ENCODE data around the gene PDE4B. TPM values are rescaled to one million over a fixed set of nuclear protein-coding genes. Genes with fewer than 3 reads are reported as not detected.

The PDE4B gene
- polyA plus RNA-seq, 1 experiment = 17.6 TPM

GRCh38 chr1:66183400-66183799 lies 390.7 kb downstream of the PDE4B start:
- ChIA-PET POLR2A (no interaction called here), CTCF (interaction anchor here (1.5 kb wide), 1 partner anchor 59 kb away, joined by 6 read pairs; no protein-coding TSS in a partner anchor)
- no peaks in the 10 kb centered on the region for H3K9me3 ChIP-seq (ENCODE audit: control insufficient read depth, insufficient read depth, low read length)
- H3K27ac ChIP-seq (ENCODE audit: low read depth, low read length) = no peak overlapping the region
- DNase-seq (ENCODE audit: low read depth, low spot score) = no peak
- no peak overlapping the region for H3K4me3 ChIP-seq (ENCODE audit: low read depth, low read length)
- H3K27me3 ChIP-seq (ENCODE audit: control insufficient read depth, insufficient read depth, low read length) = no peaks in the 10 kb centered on the region
- no peak for TF ChIP-seq CTCF (IDR thresholded peaks at IDR 0.05; ENCODE audit: low read depth, low read length)

GRCh38 chr1:66197120-66197519 lies 404.4 kb downstream of the PDE4B start:
- ChIA-PET CTCF (interaction anchor here (0.6 kb wide), 1 partner anchor 528 kb away, joined by 4 read pairs; no protein-coding TSS in a partner anchor), POLR2A (no interaction called here)
- TF ChIP-seq CTCF (IDR thresholded peaks at IDR 0.05; ENCODE audit: low read depth, low read length) = no peak
- Histone ChIP-seq H3K4me3 (ENCODE audit: low read depth, low read length) (no peak overlapping the region), H3K27me3 (ENCODE audit: control insufficient read depth, insufficient read depth, low read length) (no peaks in the 10 kb centered on the region), H3K27ac (ENCODE audit: low read depth, low read length) (no peak overlapping the region), H3K9me3 (ENCODE audit: control insufficient read depth, insufficient read depth, low read length) (no peaks in the 10 kb centered on the region)
- no peak for DNase-seq (ENCODE audit: low read depth, low spot score)

GRCh38 chr1:66197785-66198184 lies 405.1 kb downstream of the PDE4B start:
- Histone ChIP-seq H3K27me3 (ENCODE audit: control insufficient read depth, insufficient read depth, low read length) (no peaks in the 10 kb centered on the region), H3K4me3 (ENCODE audit: low read depth, low read length) (no peak overlapping the region), H3K9me3 (ENCODE audit: control insufficient read depth, insufficient read depth, low read length) (no peaks in the 10 kb centered on the region), H3K27ac (ENCODE audit: low read depth, low read length) (no peak overlapping the region)
- TF ChIP-seq CTCF (IDR thresholded peaks at IDR 0.05; ENCODE audit: low read depth, low read length) = no peak
- POLR2A ChIA-PET = no interaction called here
- CTCF ChIA-PET = interaction anchor here (1.3 kb wide), 1 partner anchor 45 kb away, joined by 3 read pairs; no protein-coding TSS in a partner anchor
- DNase-seq (ENCODE audit: low read depth, low spot score) = no peak

- Histone ChIP-seq H3K27ac (ENCODE audit: low read depth, low read length) (no peak overlapping the region), H3K4me3 (ENCODE audit: low read depth, low read length) (no peak overlapping the region), H3K27me3 (ENCODE audit: control insufficient read depth, insufficient read depth, low read length) (no peaks in the 10 kb centered on the region), H3K9me3 (ENCODE audit: control insufficient read depth, insufficient read depth, low read length) (peaks cover 9% of the 10 kb centered on the region)
- CTCF ChIA-PET = no interaction called here
- POLR2A ChIA-PET = no interaction called here
- no peak for DNase-seq (ENCODE audit: low read depth, low spot score)
- TF ChIP-seq CTCF (IDR thresholded peaks at IDR 0.05; ENCODE audit: low read depth, low read length) = no peak
These were observed 414.0 kb downstream of the PDE4B start for GRCh38 chr1:66206563-66207144.

GRCh38 chr1:66207484-66207883 lies 414.8 kb downstream of the PDE4B start:
- Histone ChIP-seq H3K9me3 (ENCODE audit: control insufficient read depth, insufficient read depth, low read length) (peaks cover 9% of the 10 kb centered on the region), H3K4me3 (ENCODE audit: low read depth, low read length) (no peak overlapping the region), H3K27me3 (ENCODE audit: control insufficient read depth, insufficient read depth, low read length) (no peaks in the 10 kb centered on the region), H3K27ac (ENCODE audit: low read depth, low read length) (no peak overlapping the region)
- ChIA-PET POLR2A (no interaction called here), CTCF (no interaction called here)
- no peak for TF ChIP-seq CTCF (IDR thresholded peaks at IDR 0.05; ENCODE audit: low read depth, low read length)
- no peak for DNase-seq (ENCODE audit: low read depth, low spot score)
